Measurements from ENCODE around the gene PREX1. TPM values are rescaled to one million over a fixed set of nuclear protein-coding genes. Genes with fewer than 3 reads are reported as not detected.

Gene PREX1
- total and polyA plus RNA-seq, 9 donors: 16.7 to 32.5 (median 22.5) TPM

GRCh38 chr20:48788486-48789072 lies 39.2 kb downstream of the PREX1 start:
- peaks cover 33% of the 10 kb centered on the region for H3K4me1 ChIP-seq (ENCODE audit: control insufficient read depth, insufficient read depth, low read length)
- H3K9me3 ChIP-seq (replicated peaks; ENCODE audit: control insufficient read depth, low read depth, low read length): no peaks in the 10 kb centered on the region
- 95% methylated on average over 4 of the region's 9 CpGs for WGBS (ENCODE audit: insufficient coverage)
- H3K27me3 ChIP-seq (ENCODE audit: control insufficient read depth, insufficient read depth, low read length): no peaks in the 10 kb centered on the region
- DNase-seq: no peak
- H3K36me3 ChIP-seq (ENCODE audit: control insufficient read depth, insufficient read depth, low read length): no peaks in the 10 kb centered on the region
- H3K4me3 ChIP-seq (ENCODE audit: low read length): no peak overlapping the region
- peak overlapping the region; percentile 20 for H3K27ac ChIP-seq (ENCODE audit: low read length)

- Histone ChIP-seq H3K4me1 (ENCODE audit: control insufficient read depth, insufficient read depth, low read length) (peaks cover 33% of the 10 kb centered on the region), H3K27me3 (ENCODE audit: control insufficient read depth, insufficient read depth, low read length) (no peaks in the 10 kb centered on the region)
- 73% methylated on average over 4 of the region's 9 CpGs for WGBS (ENCODE audit: insufficient coverage)
Measured at GRCh38 chr20:48787861-48788375, 39.9 kb downstream of the PREX1 start.

GRCh38 chr20:48786951-48787705 lies 40.7 kb downstream of the PREX1 start:
- H3K27me3 ChIP-seq (ENCODE audit: control insufficient read depth, insufficient read depth, low read length): no peaks in the 10 kb centered on the region
- H3K9me3 ChIP-seq (replicated peaks; ENCODE audit: control insufficient read depth, low read depth, low read length): no peaks in the 10 kb centered on the region
- H3K4me1 ChIP-seq (ENCODE audit: control insufficient read depth, insufficient read depth, low read length): peaks cover 33% of the 10 kb centered on the region
- H3K4me3 ChIP-seq (ENCODE audit: low read length): no peak overlapping the region
- 38% methylated on average over 3 of the region's 19 CpGs for WGBS (ENCODE audit: insufficient coverage)
- DNase-seq: no peak
- H3K27ac ChIP-seq (ENCODE audit: low read length): no peak overlapping the region
- peaks cover 2% of the 10 kb centered on the region for H3K36me3 ChIP-seq (ENCODE audit: control insufficient read depth, insufficient read depth, low read length)

More at GRCh38 chr20:48787861-48788375, 39.9 kb downstream of the PREX1 start:
- no peaks in the 10 kb centered on the region for H3K36me3 ChIP-seq (ENCODE audit: control insufficient read depth, insufficient read depth, low read length)
- peak; percentile 50 for DNase-seq
- H3K9me3 ChIP-seq (replicated peaks; ENCODE audit: control insufficient read depth, low read depth, low read length): no peaks in the 10 kb centered on the region
- no peak overlapping the region for H3K4me3 ChIP-seq (ENCODE audit: low read length)
- H3K27ac ChIP-seq (ENCODE audit: low read length): peak overlapping the region; percentile 20

GRCh38 chr20:48785801-48786200 lies 42.0 kb downstream of the PREX1 start:
- 94% methylated on average over 8 of the region's 8 CpGs for WGBS (ENCODE audit: insufficient coverage)

GRCh38 chr20:48785256-48785655 lies 42.5 kb downstream of the PREX1 start:
- no peaks in the 10 kb centered on the region for H3K27me3 ChIP-seq (ENCODE audit: control insufficient read depth, insufficient read depth, low read length)
- H3K4me1 ChIP-seq (ENCODE audit: control insufficient read depth, insufficient read depth, low read length): peaks cover 17% of the 10 kb centered on the region
- H3K9me3 ChIP-seq (replicated peaks; ENCODE audit: control insufficient read depth, low read depth, low read length): no peaks in the 10 kb centered on the region
- H3K27ac ChIP-seq (ENCODE audit: low read length): no peak overlapping the region
- no peak for DNase-seq
- WGBS (ENCODE audit: insufficient coverage): 93% methylated on average over 6 of the region's 6 CpGs
- H3K36me3 ChIP-seq (ENCODE audit: control insufficient read depth, insufficient read depth, low read length): peaks cover 2% of the 10 kb centered on the region
- H3K4me3 ChIP-seq (ENCODE audit: low read length): no peak overlapping the region

More at GRCh38 chr20:48785801-48786200, 42.0 kb downstream of the PREX1 start:
- Histone ChIP-seq H3K27me3 (ENCODE audit: control insufficient read depth, insufficient read depth, low read length) (no peaks in the 10 kb centered on the region), H3K27ac (ENCODE audit: low read length) (no peak overlapping the region), H3K9me3 (replicated peaks; ENCODE audit: control insufficient read depth, low read depth, low read length) (no peaks in the 10 kb centered on the region), H3K36me3 (ENCODE audit: control insufficient read depth, insufficient read depth, low read length) (peaks cover 2% of the 10 kb centered on the region), H3K4me1 (ENCODE audit: control insufficient read depth, insufficient read depth, low read length) (peaks cover 22% of the 10 kb centered on the region), H3K4me3 (ENCODE audit: low read length) (no peak overlapping the region)
- no peak for DNase-seq

- WGBS (ENCODE audit: insufficient coverage): 92% methylated on average over 2 of the region's 5 CpGs
- Histone ChIP-seq H3K4me1 (ENCODE audit: control insufficient read depth, insufficient read depth, low read length) (peaks cover 13% of the 10 kb centered on the region), H3K9me3 (replicated peaks; ENCODE audit: control insufficient read depth, low read depth, low read length) (peaks cover 3% of the 10 kb centered on the region), H3K27me3 (ENCODE audit: control insufficient read depth, insufficient read depth, low read length) (no peaks in the 10 kb centered on the region), H3K27ac (ENCODE audit: low read length) (no peak overlapping the region), H3K36me3 (ENCODE audit: control insufficient read depth, insufficient read depth, low read length) (peaks cover 2% of the 10 kb centered on the region), H3K4me3 (ENCODE audit: low read length) (no peak overlapping the region)
- DNase-seq: no peak
Measured at GRCh38 chr20:48784273-48784641, 43.5 kb downstream of the PREX1 start.

GRCh38 chr20:48783533-48784272 lies 44.1 kb downstream of the PREX1 start:
- H3K9me3 ChIP-seq (replicated peaks; ENCODE audit: control insufficient read depth, low read depth, low read length): peaks cover 3% of the 10 kb centered on the region
- no peak overlapping the region for H3K4me3 ChIP-seq (ENCODE audit: low read length)
- peak; percentile 57 for DNase-seq
- peaks cover 13% of the 10 kb centered on the region for H3K4me1 ChIP-seq (ENCODE audit: control insufficient read depth, insufficient read depth, low read length)
- H3K27me3 ChIP-seq (ENCODE audit: control insufficient read depth, insufficient read depth, low read length): no peaks in the 10 kb centered on the region
- H3K36me3 ChIP-seq (ENCODE audit: control insufficient read depth, insufficient read depth, low read length): peaks cover 2% of the 10 kb centered on the region
- WGBS (ENCODE audit: insufficient coverage): 62% methylated on average over 6 of the region's 9 CpGs
- H3K27ac ChIP-seq (ENCODE audit: low read length): no peak overlapping the region

- 87% methylated on average over 3 of the region's 6 CpGs for WGBS (ENCODE audit: insufficient coverage)
- DNase-seq: no peak
- peaks cover 8% of the 10 kb centered on the region for H3K4me1 ChIP-seq (ENCODE audit: control insufficient read depth, insufficient read depth, low read length)
Measured at GRCh38 chr20:48782901-48783308, 44.9 kb downstream of the PREX1 start.

GRCh38 chr20:48782053-48782452 lies 45.7 kb downstream of the PREX1 start:
- WGBS (ENCODE audit: insufficient coverage): 67% methylated on average over 1 of the region's 4 CpGs
- no peak for DNase-seq
- Histone ChIP-seq H3K27ac (ENCODE audit: low read length) (no peak overlapping the region), H3K4me3 (ENCODE audit: low read length) (no peak overlapping the region), H3K27me3 (ENCODE audit: control insufficient read depth, insufficient read depth, low read length) (no peaks in the 10 kb centered on the region), H3K36me3 (ENCODE audit: control insufficient read depth, insufficient read depth, low read length) (peaks cover 2% of the 10 kb centered on the region), H3K4me1 (ENCODE audit: control insufficient read depth, insufficient read depth, low read length) (peaks cover 5% of the 10 kb centered on the region), H3K9me3 (replicated peaks; ENCODE audit: control insufficient read depth, low read depth, low read length) (peaks cover 3% of the 10 kb centered on the region)

More at GRCh38 chr20:48782901-48783308, 44.9 kb downstream of the PREX1 start:
- peaks cover 3% of the 10 kb centered on the region for H3K9me3 ChIP-seq (replicated peaks; ENCODE audit: control insufficient read depth, low read depth, low read length)
- H3K4me3 ChIP-seq (ENCODE audit: low read length): no peak overlapping the region
- no peaks in the 10 kb centered on the region for H3K27me3 ChIP-seq (ENCODE audit: control insufficient read depth, insufficient read depth, low read length)
- no peak overlapping the region for H3K27ac ChIP-seq (ENCODE audit: low read length)
- peaks cover 2% of the 10 kb centered on the region for H3K36me3 ChIP-seq (ENCODE audit: control insufficient read depth, insufficient read depth, low read length)

- H3K27me3 ChIP-seq (ENCODE audit: control insufficient read depth, insufficient read depth, low read length): no peaks in the 10 kb centered on the region
- peaks cover 2% of the 10 kb centered on the region for H3K36me3 ChIP-seq (ENCODE audit: control insufficient read depth, insufficient read depth, low read length)
- H3K4me1 ChIP-seq (ENCODE audit: control insufficient read depth, insufficient read depth, low read length): peaks cover 7% of the 10 kb centered on the region
- no peak for DNase-seq
- H3K4me3 ChIP-seq (ENCODE audit: low read length): no peak overlapping the region
- WGBS (ENCODE audit: insufficient coverage): no CpG with 5 or more reads among the region's 1 CpG
- H3K9me3 ChIP-seq (replicated peaks; ENCODE audit: control insufficient read depth, low read depth, low read length): peaks cover 3% of the 10 kb centered on the region
- no peak overlapping the region for H3K27ac ChIP-seq (ENCODE audit: low read length)
Measured at GRCh38 chr20:48781634-48782033, 46.2 kb downstream of the PREX1 start.
